H1 (cell line): ENCODE measurements around the gene UBAP1L. TPM values are rescaled to one million over a fixed set of nuclear protein-coding genes. Genes with fewer than 3 reads are reported as not detected.

Experiments used
- CTCF ChIA-PET: fragments of 300-600 bp; sonication (Branson Sonifier 250); formaldehyde crosslinking; loops from one replicate; lab custom pipeline; 2021; ENCODE audit not compliant: partially characterized antibody; lab: Charles Lee
- POLR2A ChIA-PET: fragments of 300-600 bp; sonication (Branson Sonifier 250); formaldehyde crosslinking; loops from one replicate; lab custom pipeline; 2021; ENCODE audit warnings: inconsistent platforms; ENCODE audit not compliant: partially characterized antibody; lab: Charles Lee
- DNase-seq, 2 experiments: peaks; one replicate each; pipeline versions ENCODE4 v3.0.0 to v3.0.0-alpha.2; 2010 to 2022; ENCODE audit warnings: low spot score in 2 of 2, low read depth in 1 of 2, mixed read lengths in 1 of 2
- FAIRE-seq: peaks from 2 replicates; lab custom pipeline; 2011; peaks lifted over from hg19 to GRCh38; lab: Jason Lieb, UNC
- H2AFZ ChIP-seq: 2 replicates; pipeline ENCODE4 v1.8.1; 2012; ENCODE audit warnings: low read length, inconsistent platforms
- H2AK5ac ChIP-seq: 2 replicates; pipeline ENCODE4 v1.6.1; 2013; ENCODE audit warnings: low read depth, low read length
- H2BK120ac ChIP-seq: replicated peaks from 2 replicates; pipeline ENCODE3; 2013; ENCODE audit warnings: low read depth, low read length, inconsistent platforms
- H2BK12ac ChIP-seq: 2 replicates; pipeline ENCODE4 v1.6.1; 2013; ENCODE audit warnings: low read depth, low read length
- H2BK15ac ChIP-seq: 2 replicates; pipeline ENCODE4 v1.6.1; 2013; ENCODE audit warnings: low read length
- H2BK20ac ChIP-seq: 2 replicates; pipeline ENCODE4 v1.6.1; 2013; ENCODE audit warnings: low read length
- H2BK5ac ChIP-seq: 2 replicates; pipeline ENCODE4 v1.6.1; 2013; ENCODE audit warnings: low read depth, low read length
- H3K14ac ChIP-seq: 2 replicates; pipeline ENCODE4 v1.6.1; 2013; ENCODE audit warnings: inconsistent platforms; ENCODE audit not compliant: insufficient read length
- H3K18ac ChIP-seq: 2 replicates; pipeline ENCODE4 v1.6.1; 2013; ENCODE audit warnings: low read length; ENCODE audit errors: extremely low read depth
- H3K23ac ChIP-seq: 2 replicates; pipeline ENCODE4 v1.6.1; 2013; ENCODE audit warnings: inconsistent platforms; ENCODE audit not compliant: insufficient read length
- H3K23me2 ChIP-seq: 2 replicates; pipeline ENCODE4 v1.6.1; 2013; ENCODE audit warnings: low read depth, low read length
- H3K27ac ChIP-seq: 2 replicates; pipeline ENCODE4 v1.6.1; 2011; ENCODE audit warnings: low read depth, low read length, inconsistent platforms
- H3K27me3 ChIP-seq, 4 experiments: replicated peaks in 1 of 4; 1 replicate in 1 of 4; 2 replicates in 3 of 4; pipeline versions ENCODE4 v1.6.1 to v1.8.1; 2011 to 2013; ENCODE audit warnings: low read length in 3 of 4, mild to moderate bottlenecking in 3 of 4, inconsistent platforms in 2 of 4, mixed read lengths in 2 of 4, moderate library complexity in 1 of 4; ENCODE audit not compliant: control insufficient read depth in 3 of 4, insufficient read depth in 3 of 4; ENCODE audit errors: extremely low read depth in 1 of 4
- H3K36me3 ChIP-seq, 4 experiments: 2 replicates each; pipeline versions ENCODE4 v1.6.1 to v1.8.1; 2011 to 2013; ENCODE audit warnings: mild to moderate bottlenecking in 4 of 4, low read length in 3 of 4, moderate library complexity in 2 of 4, control low read depth in 1 of 4, inconsistent platforms in 1 of 4; ENCODE audit not compliant: insufficient read depth in 4 of 4, control insufficient read depth in 2 of 4
- H3K4ac ChIP-seq: replicated peaks from 2 replicates; pipeline ENCODE3; 2013; ENCODE audit warnings: low read length, low read depth, mixed read lengths, inconsistent platforms; ENCODE audit not compliant: insufficient read length
- H3K4me1 ChIP-seq, 4 experiments: replicated peaks in 1 of 4; 1 replicate in 1 of 4; 2 replicates in 3 of 4; pipeline versions ENCODE4 v1.6.1 to v1.8.1; 2011 to 2013; ENCODE audit warnings: low read length in 3 of 4, inconsistent platforms in 2 of 4, mixed read lengths in 1 of 4; ENCODE audit not compliant: insufficient read depth in 4 of 4, control insufficient read depth in 3 of 4
- H3K4me2 ChIP-seq, 2 experiments: 2 replicates each; pipeline versions ENCODE4 v1.6.1 to v1.8.1; 2011 to 2013; ENCODE audit warnings: low read depth in 2 of 2, low read length in 2 of 2, control low read depth in 1 of 2, inconsistent platforms in 1 of 2, mild to moderate bottlenecking in 1 of 2; ENCODE audit not compliant: insufficient read depth in 1 of 2
- H3K4me3 ChIP-seq, 4 experiments: fragments of 200-600, 300-600 bp in 1 of 4; sonication (generic), shearing (Covaris generic), sonication (Bioruptor Twin) in 1 of 4; 2 replicates each; pipeline versions ENCODE4 v1.5.1 to v1.8.1; 2011 to 2016; ENCODE audit warnings: low read length in 4 of 4, low read depth in 3 of 4, control low read depth in 2 of 4, inconsistent platforms in 2 of 4, mild to moderate bottlenecking in 2 of 4, mixed read lengths in 1 of 4, moderate library complexity in 1 of 4; ENCODE audit not compliant: insufficient read depth in 2 of 4; ENCODE audit errors: extremely low read depth in 1 of 4
- H3K56ac ChIP-seq: replicated peaks from 2 replicates; pipeline ENCODE3; 2013; ENCODE audit warnings: low read depth, mild to moderate bottlenecking, mixed read lengths, low read length, inconsistent platforms; ENCODE audit not compliant: insufficient read length
- H3K79me1 ChIP-seq: 2 replicates; pipeline ENCODE4 v1.6.1; 2013; ENCODE audit warnings: low read depth, low read length, control low read depth
- H3K79me2 ChIP-seq, 2 experiments: 2 replicates each; pipeline versions ENCODE4 v1.6.1 to v1.8.1; 2012 to 2013; ENCODE audit warnings: low read length in 2 of 2, mild to moderate bottlenecking in 2 of 2, inconsistent platforms in 1 of 2; ENCODE audit not compliant: insufficient read depth in 2 of 2, control insufficient read depth in 1 of 2
- H3K9ac ChIP-seq, 4 experiments: replicated peaks in 1 of 4; 1 replicate in 1 of 4; 2 replicates in 3 of 4; pipeline versions ENCODE4 v1.6.1 to v1.8.1; 2011 to 2013; ENCODE audit warnings: low read depth in 3 of 4, low read length in 3 of 4, control low read depth in 2 of 4, mild to moderate bottlenecking in 2 of 4, moderate library complexity in 2 of 4, inconsistent platforms in 1 of 4; ENCODE audit errors: extremely low read depth in 1 of 4
- H3K9me3 ChIP-seq, 2 experiments: 2 replicates each; pipeline versions ENCODE4 v1.6.1 to v1.8.1; 2012 to 2013; ENCODE audit warnings: mild to moderate bottlenecking in 2 of 2, moderate library complexity in 2 of 2, control low read depth in 1 of 2, inconsistent platforms in 1 of 2, low read depth in 1 of 2, low read length in 1 of 2, mixed read lengths in 1 of 2; ENCODE audit not compliant: insufficient read depth in 2 of 2
- H4K20me1 ChIP-seq, 2 experiments: replicated peaks in 1 of 2; 2 replicates each; pipeline versions ENCODE3 to v1.8.1; 2011 to 2013; ENCODE audit warnings: inconsistent platforms in 2 of 2, low read length in 2 of 2, mild to moderate bottlenecking in 1 of 2; ENCODE audit not compliant: insufficient read depth in 2 of 2, control insufficient read depth in 1 of 2
- H4K5ac ChIP-seq: 2 replicates; pipeline ENCODE4 v1.6.1; 2013; ENCODE audit warnings: low read length, low read depth, mixed read lengths, inconsistent platforms; ENCODE audit not compliant: insufficient read length
- H4K8ac ChIP-seq: 2 replicates; pipeline ENCODE4 v1.8.0; 2013; ENCODE audit warnings: mild to moderate bottlenecking, moderate library complexity, low read length, inconsistent platforms; ENCODE audit not compliant: insufficient read depth; ENCODE audit errors: extremely low read depth
- H4K91ac ChIP-seq: replicated peaks from 2 replicates; pipeline ENCODE3; 2013; ENCODE audit warnings: low read length, mixed read lengths, inconsistent platforms; ENCODE audit not compliant: insufficient read length
- ATF3 ChIP-seq: IDR thresholded peaks from 2 replicates; pipeline ENCODE4 v1.6.1; 2011; ENCODE audit warnings: low read depth, mild to moderate bottlenecking, low read length; ENCODE audit not compliant: insufficient read depth
- CBX5 ChIP-seq: fragments of 300-800, 300-1000 bp; sonication (generic); IDR thresholded peaks from 2 replicates; pipeline ENCODE4 v1.7.1; 2016; ENCODE audit warnings: antibody characterized with exemption, low read length, low read depth
- CREB1 ChIP-seq: IDR thresholded peaks from 2 replicates; pipeline ENCODE4 v1.6.1; 2012; ENCODE audit warnings: inconsistent platforms
- CTBP2 ChIP-seq: IDR thresholded peaks from 2 replicates; pipeline ENCODE4 v1.7.0; 2011; ENCODE audit warnings: borderline replicate concordance, mild to moderate bottlenecking, moderate library complexity, mixed read lengths, low read length; ENCODE audit not compliant: insufficient read depth, insufficient read length
- EGR1 ChIP-seq: IDR thresholded peaks from 2 replicates; pipeline ENCODE4 v1.6.1; 2011; ENCODE audit warnings: low read depth, low read length, borderline replicate concordance
- HDAC6 ChIP-seq: IDR thresholded peaks from one replicate; pipeline ENCODE4 v1.7.1; 2012; ENCODE audit warnings: low read depth, mild to moderate bottlenecking, inconsistent platforms, low read length, moderate library complexity
- JUND ChIP-seq: IDR thresholded peaks from 2 replicates; pipeline ENCODE4 v1.6.1; 2011; ENCODE audit warnings: mild to moderate bottlenecking, improper control_type of control experiment, low read length
- RNF2 ChIP-seq: fragments of 200-900, 300-1000 bp; sonication (generic); IDR thresholded peaks from 2 replicates; pipeline ENCODE4 v1.7.1; 2016; ENCODE audit warnings: borderline replicate concordance, low read depth, mild to moderate bottlenecking, antibody characterized with exemption, low read length; ENCODE audit not compliant: poor library complexity, severe bottlenecking; ENCODE audit errors: missing control alignments
- SP1 ChIP-seq: IDR thresholded peaks from 2 replicates; pipeline ENCODE4 v1.6.1; 2011; ENCODE audit warnings: low read depth, low read length
- TBP ChIP-seq: IDR thresholded peaks from 2 replicates; pipeline ENCODE4 v1.6.1; 2011; ENCODE audit warnings: low read depth, low read length, improper control_type of control experiment
- USF2 ChIP-seq: IDR thresholded peaks from 2 replicates; pipeline ENCODE4 v1.6.1; 2011; ENCODE audit warnings: low read length, improper control_type of control experiment
- WGBS, 2 experiments: shearing (Covaris generic) in 1 of 2; methylation state at CpG; one replicate each; pipeline versions ENCODE4 v1.1.6 to v1.1.7; 2013 to 2015; ENCODE audit warnings: low lambda C conversion rate in 2 of 2, mixed read lengths in 2 of 2, inconsistent platforms in 1 of 2, low coverage in 1 of 2, missing lambda C conversion rate in 1 of 2; ENCODE audit not compliant: insufficient replicate concordance in 2 of 2, insufficient coverage in 1 of 2, insufficient read length in 1 of 2; ENCODE audit errors: extremely low coverage in 1 of 2, missing lambda C conversion rate in 1 of 2; 5-methylcytosine and 5-hydroxymethylcytosine counted together
- polyA plus RNA-seq, 7 experiments: library from polyadenylated mRNA; depleted of rRNA in 3 of 7; stranded (reverse) in 5 of 7; unstranded in 2 of 7; fragments of >200 nt in 5 of 7; fragments of 200-250 nt in 2 of 7; gene quantifications; 1 replicate in 5 of 7; 2 replicates in 1 of 7; 4 replicates in 1 of 7; pipeline versions ENCODE4 v1.2.1 to v1.2.3, GENCODE V29; 2011 to 2013; ENCODE audit warnings: missing spikeins in 2 of 7, mixed read lengths in 2 of 7
- total RNA-seq: library from RNA; stranded (reverse); fragmentation: NEBNext Ultra II Directional; extraction: Animal tissue kit (Norgen Biotek cat#: 25700); gene quantifications from 2 replicates; pipeline ENCODE4 v1.2.1, GENCODE V29; 2021

The UBAP1L gene
- total and polyA plus RNA-seq, 2 of the 8 experiments (the other 6 are each of a cell fraction or from before 2014, with no cell fraction given) = 0.67 to 1.7 TPM

GRCh38 chr15:65049418-65049840, 65.6 kb downstream of the UBAP1L start:
- FAIRE-seq = no peak
- POLR2A ChIA-PET = no interaction called here
- WGBS, 2 experiments = 12% methylated on average over 19 of the region's 19 CpGs; no CpG with 5 or more reads in 1 of the 2 experiments
- peak; percentile 93 for TF ChIP-seq SP1
- TF ChIP-seq RNF2 = no peak
- TF ChIP-seq HDAC6 = no peak
- no peak for TF ChIP-seq CTBP2
- peak; percentile 93 for TF ChIP-seq USF2
- no peak for TF ChIP-seq CBX5
- no peak for TF ChIP-seq TBP
- peak; percentile 63; the same call in 1 of the 2 replicates for TF ChIP-seq EGR1
- 0 out of 2 replicates have a peak, but pooled peaks have one; percentile 40 for TF ChIP-seq CREB1
- TF ChIP-seq JUND = no peak
- 0 out of 2 replicates have a peak, but pooled peaks have one; percentile 39 for TF ChIP-seq ATF3

More at GRCh38 chr15:65049418-65049840, 65.6 kb downstream of the UBAP1L start:
- H2AFZ ChIP-seq = no peak overlapping the region
- peak; percentile 61 to 88 for DNase-seq
- no peak overlapping the region for H3K9ac ChIP-seq
- no peak overlapping the region for H3K4ac ChIP-seq
- H3K36me3 ChIP-seq = no peaks in the 10 kb centered on the region
- no peak overlapping the region for H2BK120ac ChIP-seq
- no peak overlapping the region for H2AK5ac ChIP-seq
- no peak overlapping the region for H3K14ac ChIP-seq
- no peak overlapping the region for H2BK5ac ChIP-seq
- no peak overlapping the region for H3K56ac ChIP-seq
- H4K8ac ChIP-seq = no peak overlapping the region
- H3K79me2 ChIP-seq = no peaks in the 10 kb centered on the region
- no peaks in the 10 kb centered on the region; a peak in 1 of 7 replicates for H3K4me1 ChIP-seq
- H3K79me1 ChIP-seq = no peaks in the 10 kb centered on the region
- H3K27ac ChIP-seq = no peak overlapping the region
- H3K4me3 ChIP-seq = peak overlapping the region in 2 of 4 experiments; percentile 15 to 44; a peak in 4 of 8 replicates
- no peak overlapping the region for H3K23ac ChIP-seq
- H3K18ac ChIP-seq = no peak overlapping the region
- H3K27me3 ChIP-seq = no peaks in the 10 kb centered on the region; a peak in 2 of 7 replicates
- no peak overlapping the region for H4K5ac ChIP-seq
- H4K91ac ChIP-seq = no peak overlapping the region
- no peaks in the 10 kb centered on the region for H4K20me1 ChIP-seq
- H2BK12ac ChIP-seq = no peak overlapping the region
- no peaks in the 10 kb centered on the region for H3K9me3 ChIP-seq
- CTCF ChIA-PET = interaction anchor here (1.7 to 33.2 kb wide), 2 partner anchors 24 to 52 kb away, joined by 9 to 1213 read pairs; partner anchors contain the start of genes KBTBD13 and RASL12
- no peak overlapping the region for H2BK15ac ChIP-seq
- H3K23me2 ChIP-seq = no peaks in the 10 kb centered on the region
- H3K4me2 ChIP-seq = peak overlapping the region; percentile 26 to 84
- H2BK20ac ChIP-seq = no peak overlapping the region
